PC-9 (cell line): Measurements from ENCODE around the gene RAPGEF1.

Source experiments
- CTCF ChIP-seq: fragments of 200-600 bp; sonication (generic); conservative IDR thresholded peaks from 2 replicates; pipeline ENCODE4 v1.6.1; 2017; ENCODE audit warnings: mixed run types, antibody characterized with exemption, mild to moderate bottlenecking, moderate library complexity
- EZH2 ChIP-seq: fragments of 200-600 bp; sonication (generic); IDR thresholded peaks from 2 replicates; pipeline ENCODE4 v1.8.0; 2017; ENCODE audit warnings: antibody characterized with exemption, low read depth

- TF ChIP-seq CTCF, result no peak
- TF ChIP-seq EZH2, result no peak
These were observed 112.6 kb downstream of the RAPGEF1 start for GRCh38 chr9:131627326-131627647.
